GM12878 (cell line): Measurements from ENCODE around the gene SLC4A2. TPM values are rescaled to one million over a fixed set of nuclear protein-coding genes. Genes with fewer than 3 reads are reported as not detected.

Experiments
- CEBPZ ChIP-seq: fragments of 150-350 bp; IDR thresholded peaks from 2 replicates; pipeline ENCODE4 v1.6.1; 2016; ENCODE audit warnings: low read depth, low read length
- FOS ChIP-seq: IDR thresholded peaks from 3 replicates; pipeline ENCODE4 v1.6.1; 2011; ENCODE audit warnings: borderline replicate concordance; ENCODE audit not compliant: insufficient read length; ENCODE audit errors: extremely low read depth
- IKZF2 ChIP-seq, 2 experiments: fragments of 450-650 bp; IDR thresholded peaks; 2 replicates each; pipeline ENCODE4 v1.6.1; 2017; ENCODE audit warnings: mild to moderate bottlenecking in 2 of 2, moderate library complexity in 2 of 2
- LARP7 ChIP-seq: fragments of 450-650 bp; IDR thresholded peaks from 2 replicates; pipeline ENCODE4 v1.6.1; 2017; ENCODE audit warnings: mild to moderate bottlenecking
- NFYA ChIP-seq: IDR thresholded peaks from 2 replicates; pipeline ENCODE4 v1.6.1; 2011; ENCODE audit warnings: low read depth, mild to moderate bottlenecking, low read length, improper control_type of control experiment, borderline replicate concordance
- PAX8 ChIP-seq: fragments of 450-650 bp; IDR thresholded peaks from 2 replicates; pipeline ENCODE4 v1.6.1; 2017; ENCODE audit warnings: mild to moderate bottlenecking, moderate library complexity
- POLR2AphosphoS2 ChIP-seq: IDR thresholded peaks from 2 replicates; pipeline ENCODE4 v1.6.1; 2011; ENCODE audit warnings: low read depth, mild to moderate bottlenecking, low read length, improper control_type of control experiment, moderate library complexity
- RELA ChIP-seq: fragments of 450-650 bp; IDR thresholded peaks from 2 replicates; pipeline ENCODE4 v1.8.0; 2014; ENCODE audit warnings: borderline replicate concordance; ENCODE audit not compliant: partially characterized antibody
- RELB ChIP-seq: fragments of 450-650 bp; IDR thresholded peaks from 2 replicates; pipeline ENCODE4 v1.6.1; 2017; ENCODE audit warnings: low read depth, mild to moderate bottlenecking, moderate library complexity
- SIX5 ChIP-seq: IDR thresholded peaks from 2 replicates; pipeline ENCODE4 v1.6.1; 2011; ENCODE audit warnings: mild to moderate bottlenecking, low read depth, low read length, moderate library complexity; ENCODE audit not compliant: severe bottlenecking
- SKIL ChIP-seq: fragments of 450-650 bp; IDR thresholded peaks from 2 replicates; pipeline ENCODE4 v1.6.1; 2017; ENCODE audit warnings: mild to moderate bottlenecking, low read depth, inconsistent platforms; ENCODE audit not compliant: poor library complexity, severe bottlenecking
- SMAD1 ChIP-seq: fragments of 450-650 bp; IDR thresholded peaks from 2 replicates; pipeline ENCODE4 v1.6.1; 2018; ENCODE audit warnings: mild to moderate bottlenecking, low read depth; ENCODE audit not compliant: partially characterized antibody
- SMARCA5 ChIP-seq: fragments of 450-650 bp; IDR thresholded peaks from 2 replicates; pipeline ENCODE4 v1.6.1; 2017; ENCODE audit warnings: mild to moderate bottlenecking
- ZZZ3 ChIP-seq: IDR thresholded peaks from 2 replicates; pipeline ENCODE4 v1.6.1; 2011; ENCODE audit warnings: low read depth; ENCODE audit not compliant: control insufficient read depth, insufficient read length
- polyA plus RNA-seq, 11 experiments: library from polyadenylated mRNA; depleted of rRNA in 4 of 11; unstranded in 6 of 11; stranded (reverse) in 5 of 11; fragments of >200 nt; fragmentation: Nextera tagmentation in 4 of 11; fragmentation: Illumina TruSeq in 1 of 11; extraction: Ambion mirVana in 4 of 11; extraction: Trizol in 1 of 11; gene quantifications; 1 replicate in 1 of 11; 2 replicates in 10 of 11; pipeline versions ENCODE4 v1.2.1 to v1.2.3, GENCODE V29; 2011 to 2016; ENCODE audit warnings: inconsistent platforms in 2 of 11, missing spikeins in 2 of 11, low read depth in 1 of 11
- total RNA-seq, 4 experiments: library from RNA; depleted of rRNA in 3 of 4; stranded (reverse); fragments of >200 nt in 3 of 4; fragmentation: Illumina TruSeq in 1 of 4; extraction: Trizol in 1 of 4; gene quantifications; 2 replicates each; pipeline versions ENCODE4 v1.2.1 to v1.2.3, GENCODE V29; 2013 to 2021
- TF ChIP-seq, protein P1 (sequence below): fragments of 450-650 bp; IDR thresholded peaks from 2 replicates; pipeline ENCODE4 v1.6.1; 2018; ENCODE audit warnings: mild to moderate bottlenecking, low read depth, moderate library complexity; ENCODE audit not compliant: partially characterized antibody

SLC4A2 gene
- total and polyA plus RNA-seq, 10 of the 15 experiments (the other 5 are each of a cell fraction or from before 2014, with no cell fraction given) = 2.7 to 78.6 (median 30.1) TPM

DNA sequence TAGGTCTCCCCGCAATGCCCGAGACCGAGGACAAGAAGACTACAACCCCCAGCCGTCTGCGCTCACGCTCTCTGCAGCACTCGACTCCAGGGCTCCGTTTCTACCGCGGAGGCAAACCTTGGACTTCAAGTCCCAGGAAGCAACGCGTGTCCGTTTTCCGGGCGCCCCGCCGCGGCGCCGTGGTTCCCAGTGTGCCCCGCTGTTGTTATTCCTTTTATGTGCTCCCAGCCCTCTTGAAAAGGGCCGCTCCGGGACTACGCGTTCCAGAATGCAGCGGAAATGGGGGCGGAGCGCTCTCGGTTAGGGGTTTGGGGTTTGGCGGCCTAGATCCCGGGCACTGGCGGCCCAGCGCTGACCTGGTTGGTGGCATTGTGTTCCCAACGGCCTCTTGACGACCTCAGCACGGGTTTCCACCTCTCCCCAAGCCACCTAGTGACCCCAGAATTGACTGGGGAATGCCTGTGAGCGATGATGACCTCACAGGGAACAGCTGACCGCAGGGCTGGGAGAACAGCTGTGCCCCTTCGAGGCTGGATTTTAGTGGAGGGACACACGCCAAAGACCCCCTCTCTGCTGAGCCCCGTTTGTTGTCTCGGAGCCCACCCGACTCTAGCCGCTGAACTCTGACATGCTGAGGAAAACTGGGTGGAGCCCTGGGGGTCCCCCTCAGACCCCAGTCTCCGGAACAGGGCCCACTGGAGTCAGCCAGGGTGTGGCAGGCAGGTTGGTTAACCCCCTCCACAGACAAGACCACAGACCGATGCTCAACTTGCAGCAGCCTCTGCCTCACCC is 1.2 kb upstream of the SLC4A2 start (continued):
- TF ChIP-seq CEBPZ (no peak), SMAD1 (no peak), PAX8 (no peak), RELA (peak; percentile 29), SMARCA5 (no peak), ZZZ3 (no peak), IKZF2 (IDR thresholded peaks at IDR 0.05) (peak; percentile 78 to 79; a peak in 3 of 4 replicates), POLR2AphosphoS2 (no peak), LARP7 (no peak), FOS (no peak), SIX5 (peak; percentile 96), SKIL (no peak), RELB (peak; percentile 69), NFYA (no peak)
- TF ChIP-seq, protein P1, sequence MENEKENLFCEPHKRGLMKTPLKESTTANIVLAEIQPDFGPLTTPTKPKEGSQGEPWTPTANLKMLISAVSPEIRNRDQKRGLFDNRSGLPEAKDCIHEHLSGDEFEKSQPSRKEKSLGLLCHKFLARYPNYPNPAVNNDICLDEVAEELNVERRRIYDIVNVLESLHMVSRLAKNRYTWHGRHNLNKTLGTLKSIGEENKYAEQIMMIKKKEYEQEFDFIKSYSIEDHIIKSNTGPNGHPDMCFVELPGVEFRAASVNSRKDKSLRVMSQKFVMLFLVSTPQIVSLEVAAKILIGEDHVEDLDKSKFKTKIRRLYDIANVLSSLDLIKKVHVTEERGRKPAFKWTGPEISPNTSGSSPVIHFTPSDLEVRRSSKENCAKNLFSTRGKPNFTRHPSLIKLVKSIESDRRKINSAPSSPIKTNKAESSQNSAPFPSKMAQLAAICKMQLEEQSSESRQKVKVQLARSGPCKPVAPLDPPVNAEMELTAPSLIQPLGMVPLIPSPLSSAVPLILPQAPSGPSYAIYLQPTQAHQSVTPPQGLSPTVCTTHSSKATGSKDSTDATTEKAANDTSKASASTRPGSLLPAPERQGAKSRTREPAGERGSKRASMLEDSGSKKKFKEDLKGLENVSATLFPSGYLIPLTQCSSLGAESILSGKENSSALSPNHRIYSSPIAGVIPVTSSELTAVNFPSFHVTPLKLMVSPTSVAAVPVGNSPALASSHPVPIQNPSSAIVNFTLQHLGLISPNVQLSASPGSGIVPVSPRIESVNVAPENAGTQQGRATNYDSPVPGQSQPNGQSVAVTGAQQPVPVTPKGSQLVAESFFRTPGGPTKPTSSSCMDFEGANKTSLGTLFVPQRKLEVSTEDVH = no peak
